Colonic mucosa (tissue), 4 donors: ENCODE data around the gene HIVEP3. TPM values are rescaled to one million over a fixed set of nuclear protein-coding genes. Genes with fewer than 3 reads are reported as not detected.

Experiments used
- DNase-seq: peaks from one replicate; pipeline ENCODE4 v3.0.0-alpha.2; 2020
- H3K27ac ChIP-seq: fragments of 200-600 bp; one replicate; pipeline ENCODE4 v1.8.0; 2021
- H3K27me3 ChIP-seq: fragments of 200-600 bp; one replicate; pipeline ENCODE4 v1.8.0; 2021
- H3K36me3 ChIP-seq: fragments of 200-600 bp; one replicate; pipeline ENCODE4 v1.8.0; 2021
- H3K4me1 ChIP-seq: fragments of 200-600 bp; one replicate; pipeline ENCODE4 v1.8.0; 2021; ENCODE audit warnings: mild to moderate bottlenecking
- H3K4me3 ChIP-seq: fragments of 200-600 bp; one replicate; pipeline ENCODE4 v1.8.0; 2021
- H3K9ac ChIP-seq, 2 donors: one replicate each; pipeline ENCODE4 v1.7.0; 2013; ENCODE audit warnings: control low read depth in 2 of 2, low read depth in 2 of 2, low read length in 2 of 2
- H3K9me3 ChIP-seq: fragments of 200-600 bp; one replicate; pipeline ENCODE4 v1.8.0; 2021
- CTCF ChIP-seq: fragments of 200-600 bp; IDR thresholded peaks from one replicate; pipeline ENCODE4 v1.8.0; 2022; ENCODE audit warnings: antibody characterized with exemption, mild to moderate bottlenecking
- intact Hi-C: fragments of 100-400 bp; cut with DNase I; formaldehyde crosslinking; loops from one replicate; pipeline ENCODE4 v1.14.1; 2022
- total RNA-seq, 2 donors: library from RNA; stranded (reverse); fragmentation: NEBNext Ultra II Directional in 1 of 2; extraction: Animal tissue kit (Norgen Biotek cat#: 25700) in 1 of 2; gene quantifications; one replicate each; pipeline ENCODE4 v1.2.1, GENCODE V29; 2021
- donor health status: healthy.
- donor health status: DM: no; HTN: no; CAD: no.
- donor health status: DM: no; HTN: no; CAD: no.

Gene HIVEP3
- total RNA-seq, 2 donors from 2014 or later: 1.9 to 3.3 TPM

GRCh38 chr1:41538741-41539417 is 379.8 kb downstream of the HIVEP3 start:
- no peaks in the 10 kb centered on the region for H3K27me3 ChIP-seq
- no peak for TF ChIP-seq CTCF
- no peak overlapping the region for H3K27ac ChIP-seq
- H3K36me3 ChIP-seq: no peaks in the 10 kb centered on the region
- no peak for DNase-seq
- H3K4me3 ChIP-seq: no peak overlapping the region
- intact Hi-C loops: no loop called here
- no peak overlapping the region for H3K9ac ChIP-seq
- peaks cover 10% of the 10 kb centered on the region for H3K4me1 ChIP-seq
- no peaks in the 10 kb centered on the region for H3K9me3 ChIP-seq

GRCh38 chr1:41537788-41538351 is 380.9 kb downstream of the HIVEP3 start:
- peak; percentile 49 for DNase-seq
- intact Hi-C loops: no loop called here
- TF ChIP-seq CTCF: no peak
- no peak overlapping the region for H3K27ac ChIP-seq
- no peaks in the 10 kb centered on the region for H3K27me3 ChIP-seq
- no peaks in the 10 kb centered on the region for H3K9me3 ChIP-seq
- no peak overlapping the region for H3K9ac ChIP-seq
- peaks cover 10% of the 10 kb centered on the region for H3K4me1 ChIP-seq
- no peak overlapping the region for H3K4me3 ChIP-seq
- H3K36me3 ChIP-seq: no peaks in the 10 kb centered on the region

- peaks cover 10% of the 10 kb centered on the region for H3K4me1 ChIP-seq
- no peak for DNase-seq
- intact Hi-C loops: no loop called here
These were observed 381.5 kb downstream of the HIVEP3 start for GRCh38 chr1:41537251-41537650.

GRCh38 chr1:41536361-41536802 is 382.3 kb downstream of the HIVEP3 start:
- intact Hi-C loops: no loop called here
- no peak for DNase-seq
- Histone ChIP-seq H3K36me3 (no peaks in the 10 kb centered on the region), H3K9me3 (no peaks in the 10 kb centered on the region), H3K4me3 (no peak overlapping the region), H3K9ac (no peak overlapping the region), H3K4me1 (peaks cover 10% of the 10 kb centered on the region), H3K27ac (no peak overlapping the region), H3K27me3 (no peaks in the 10 kb centered on the region)
- no peak for TF ChIP-seq CTCF

More at GRCh38 chr1:41537251-41537650, 381.5 kb downstream of the HIVEP3 start:
- H3K9ac ChIP-seq: no peak overlapping the region
- H3K9me3 ChIP-seq: no peaks in the 10 kb centered on the region
- no peak overlapping the region for H3K27ac ChIP-seq
- no peak overlapping the region for H3K4me3 ChIP-seq
- no peaks in the 10 kb centered on the region for H3K36me3 ChIP-seq
- H3K27me3 ChIP-seq: no peaks in the 10 kb centered on the region
- TF ChIP-seq CTCF: no peak

GRCh38 chr1:41535716-41536115 is 383.0 kb downstream of the HIVEP3 start:
- Histone ChIP-seq H3K4me3 (no peak overlapping the region), H3K4me1 (peaks cover 10% of the 10 kb centered on the region), H3K27me3 (no peaks in the 10 kb centered on the region), H3K36me3 (no peaks in the 10 kb centered on the region), H3K9me3 (no peaks in the 10 kb centered on the region), H3K9ac (no peak overlapping the region), H3K27ac (no peak overlapping the region)
- TF ChIP-seq CTCF: no peak
- DNase-seq: no peak
- intact Hi-C loops: no loop called here
